Adipose tissue (tissue), 3 donors: ENCODE measurements around the gene RUNDC3A. TPM values are rescaled to one million over a fixed set of nuclear protein-coding genes. Genes with fewer than 3 reads are reported as not detected.
"Not testable (repeated sequence)": the region's sequence is repeated elsewhere in the genome, so short reads cannot be mapped to it uniquely, and the experiment has no call there.

Experiments used
- H3K27ac ChIP-seq: one replicate; pipeline ENCODE4 v1.5.1; 2013; ENCODE audit warnings: low read depth, low read length
- WGBS, 3 donors: extraction: QIAGEN DNeasy Blood & Tissue Kit; methylation state at CpG; one replicate each; pipeline ENCODE4 v1.1.7; 2013; 5-methylcytosine and 5-hydroxymethylcytosine counted together
- polyA plus RNA-seq, 3 donors: library from polyadenylated mRNA; stranded (reverse); fragments of 200-250 nt; gene quantifications; one replicate each; pipeline ENCODE4 v1.2.3, GENCODE V29; 2013
- donor health status: healthy with polysubstance abuse.
- donor health status: Bipolar disorder and iron deficiency.
- donor health status: healthy.

The RUNDC3A gene
- polyA plus RNA-seq, 3 donors: 0.25 to 4.2 TPM; not detected in 1

- H3K27ac ChIP-seq: no peak overlapping the region
- 24 to 38% (median 31%) methylated on average over 10 to 11 of the region's 11 CpGs for WGBS, 3 donors
Measured at GRCh38 chr17:44314524-44314868, 6.1 kb downstream of the RUNDC3A start.

GRCh38 chr17:44314869-44315661 lies 6.7 kb downstream of the RUNDC3A start:
- 0 to 1% (median 1%) methylated on average over 62 to 81 of the region's 81 CpGs for WGBS, 3 donors
- no peak overlapping the region for H3K27ac ChIP-seq

- 8 to 10% (median 9%) methylated on average over 35 to 38 of the region's 38 CpGs for WGBS, 3 donors
- no peak overlapping the region for H3K27ac ChIP-seq
Measured at GRCh38 chr17:44315760-44316731, 7.6 kb downstream of the RUNDC3A start.

GRCh38 chr17:44317545-44317944 lies 9.1 kb downstream of the RUNDC3A start:
- no peak overlapping the region for H3K27ac ChIP-seq
- 86 to 93% (median 90%) methylated on average over 6 of the region's 6 CpGs for WGBS, 3 donors

- no peak overlapping the region for H3K27ac ChIP-seq
- WGBS, 3 donors: 76 to 79% (median 77%) methylated on average over 15 of the region's 15 CpGs
Measured at GRCh38 chr17:44318077-44318892, 9.9 kb downstream of the RUNDC3A start.

GRCh38 chr17:44320066-44320465 lies 11.7 kb downstream of the RUNDC3A start:
- WGBS, 3 donors: 79 to 88% (median 87%) methylated on average over 16 to 18 of the region's 18 CpGs
- no peak overlapping the region for H3K27ac ChIP-seq

- 90 to 93% (median 91%) methylated on average over 16 to 21 of the region's 21 CpGs for WGBS, 3 donors
- no peak overlapping the region for H3K27ac ChIP-seq
Measured at GRCh38 chr17:44321246-44322120, 13.1 kb downstream of the RUNDC3A start.

- WGBS, 3 donors: 93 to 97% (median 96%) methylated on average over 11 of the region's 11 CpGs
- H3K27ac ChIP-seq: no peak overlapping the region
Measured at GRCh38 chr17:44322236-44322895, 14.0 kb downstream of the RUNDC3A start.

GRCh38 chr17:44323359-44324091 lies 15.1 kb downstream of the RUNDC3A start:
- WGBS, 3 donors: 55 to 68% (median 61%) methylated on average over 27 of the region's 27 CpGs
- no peak overlapping the region for H3K27ac ChIP-seq

- no peak overlapping the region for H3K27ac ChIP-seq
- 1 to 4% (median 2%) methylated on average over 34 to 38 of the region's 38 CpGs for WGBS, 3 donors
Measured at GRCh38 chr17:44324092-44324570, 15.7 kb downstream of the RUNDC3A start.

- WGBS, 3 donors: 0 to 1% (median 1%) methylated on average over 55 to 85 of the region's 85 CpGs
- H3K27ac ChIP-seq: peak within 1 kb of the TSS; percentile 68
Measured at GRCh38 chr17:44324571-44325275, 16.3 kb downstream of the RUNDC3A start, which contains the start of gene SLC25A39. Gene SLC25A39, minus strand, starts transcription at chr17:44324823. Its CDS starts 1,261 bp downstream, at chr17:44323562.

GRCh38 chr17:44326861-44327444 lies 18.6 kb downstream of the RUNDC3A start:
- H3K27ac ChIP-seq: no peak overlapping the region
- 20 to 26% (median 26%) methylated on average over 30 to 31 of the region's 31 CpGs for WGBS, 3 donors

- 65 to 76% (median 75%) methylated on average over 7 of the region's 7 CpGs for WGBS, 3 donors
- no peak overlapping the region for H3K27ac ChIP-seq
Measured at GRCh38 chr17:44327715-44328449, 19.5 kb downstream of the RUNDC3A start.

GRCh38 chr17:44329516-44329915 lies 21.1 kb downstream of the RUNDC3A start:
- 89 to 93% (median 92%) methylated on average over 7 of the region's 7 CpGs for WGBS, 3 donors
- not testable (repeated sequence) for H3K27ac ChIP-seq

GRCh38 chr17:44330263-44330662 lies 21.9 kb downstream of the RUNDC3A start:
- WGBS, 3 donors: 80 to 90% (median 83%) methylated on average over 5 of the region's 5 CpGs
- H3K27ac ChIP-seq: not testable (repeated sequence)
